ENCODE data around the gene PIGR. TPM values are rescaled to one million over a fixed set of nuclear protein-coding genes. Genes with fewer than 3 reads are reported as not detected.
A peak's percentile ranks its signal among the peaks of the same experiment; 100 is the strongest.

PIGR gene
- polyA plus RNA-seq, 2 of the 4 experiments (the other 2 are of a cell fraction): 0.01 TPM; not detected in 1

- Histone ChIP-seq H3K4me2 (peak overlapping the region; percentile 57), H3K4me3 (no peak overlapping the region), H3K9me3 (no peaks in the 10 kb centered on the region), H3K27ac (peak overlapping the region; percentile 67 to 74), H3K4me1 (peaks cover 64% of the 10 kb centered on the region)
- WGBS (ENCODE audit: missing lambda C conversion rate): 75% methylated on average over 3 of the region's 3 CpGs
- DNase-seq (ENCODE audit: low read depth in 1 of 2, low spot score in 1 of 2) (no peak), ATAC-seq (peak; percentile 25 to 26; a peak in 3 of 6 replicates), FAIRE-seq (no peak)
- CTCF ChIA-PET: interaction anchor here (0.9 to 8.9 kb wide), 7 partner anchors 10 to 269 kb away, joined by 3 to 67 read pairs (median 6); no protein-coding TSS in a partner anchor
- POLR2A ChIA-PET: no interaction called here
- no peak for TF ChIP-seq ZFP36 (IDR thresholded peaks at IDR 0.05; ENCODE audit: borderline replicate concordance, partially characterized antibody)
- TF ChIP-seq JUN (IDR thresholded peaks at IDR 0.05): no peak
- no peak for TF ChIP-seq HOXA7 (CRISPR knock-in tag; IDR thresholded peaks at IDR 0.05)
- TF ChIP-seq, protein P1, sequence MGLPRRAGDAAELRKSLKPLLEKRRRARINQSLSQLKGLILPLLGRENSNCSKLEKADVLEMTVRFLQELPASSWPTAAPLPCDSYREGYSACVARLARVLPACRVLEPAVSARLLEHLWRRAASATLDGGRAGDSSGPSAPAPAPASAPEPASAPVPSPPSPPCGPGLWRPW (IDR thresholded peaks at IDR 0.05): no peak
- TF ChIP-seq CHD2 (IDR thresholded peaks at IDR 0.05; ENCODE audit: low read length, partially characterized antibody): no peak
- TF ChIP-seq CHD4 (IDR thresholded peaks at IDR 0.05; ENCODE audit: borderline replicate concordance): no peak
- TF ChIP-seq EHMT2 (IDR thresholded peaks at IDR 0.05; ENCODE audit: low read depth): no peak
- TF ChIP-seq POLR2AphosphoS2 (conservative IDR thresholded peaks at IDR 0.05; ENCODE audit: low read length): no peak
- TF ChIP-seq RNF2 (IDR thresholded peaks at IDR 0.05; ENCODE audit: borderline replicate concordance, low read depth): no peak
- no peak for TF ChIP-seq RFX5 (IDR thresholded peaks at IDR 0.05)
- TF ChIP-seq ZSCAN20 (CRISPR knock-in tag; IDR thresholded peaks at IDR 0.05): no peak
Measured at GRCh38 chr1:206896261-206896660, 50.0 kb downstream of the PIGR start.

- FAIRE-seq: no peak
- Histone ChIP-seq H3K4me1 (peaks cover 68% of the 10 kb centered on the region), H3K4me3 (no peak overlapping the region), H3K4me2 (peak overlapping the region; percentile 57), H3K27ac (peak overlapping the region; percentile 67 to 74), H3K9me3 (no peaks in the 10 kb centered on the region)
- TF ChIP-seq, protein P2, sequence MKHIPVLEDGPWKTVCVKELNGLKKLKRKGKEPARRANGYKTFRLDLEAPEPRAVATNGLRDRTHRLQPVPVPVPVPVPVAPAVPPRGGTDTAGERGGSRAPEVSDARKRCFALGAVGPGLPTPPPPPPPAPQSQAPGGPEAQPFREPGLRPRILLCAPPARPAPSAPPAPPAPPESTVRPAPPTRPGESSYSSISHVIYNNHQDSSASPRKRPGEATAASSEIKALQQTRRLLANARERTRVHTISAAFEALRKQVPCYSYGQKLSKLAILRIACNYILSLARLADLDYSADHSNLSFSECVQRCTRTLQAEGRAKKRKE (CRISPR knock-in tag; IDR thresholded peaks at IDR 0.05; ENCODE audit: low read depth): no peak
- TF ChIP-seq, protein P3, sequence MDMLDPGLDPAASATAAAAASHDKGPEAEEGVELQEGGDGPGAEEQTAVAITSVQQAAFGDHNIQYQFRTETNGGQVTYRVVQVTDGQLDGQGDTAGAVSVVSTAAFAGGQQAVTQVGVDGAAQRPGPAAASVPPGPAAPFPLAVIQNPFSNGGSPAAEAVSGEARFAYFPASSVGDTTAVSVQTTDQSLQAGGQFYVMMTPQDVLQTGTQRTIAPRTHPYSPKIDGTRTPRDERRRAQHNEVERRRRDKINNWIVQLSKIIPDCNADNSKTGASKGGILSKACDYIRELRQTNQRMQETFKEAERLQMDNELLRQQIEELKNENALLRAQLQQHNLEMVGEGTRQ (IDR thresholded peaks at IDR 0.05): no peak
- TF ChIP-seq BHLHE40 (IDR thresholded peaks at IDR 0.05; ENCODE audit: low read depth, low read length) (no peak), JUN (IDR thresholded peaks at IDR 0.05) (peak in 1 of 2 experiments; percentile 45; a peak in 2 of 5 replicates), POLR2A (IDR thresholded peaks at IDR 0.05; ENCODE audit: low read length) (no peak), ZSCAN20 (CRISPR knock-in tag; IDR thresholded peaks at IDR 0.05) (peak; percentile 28; the same call in 1 of the 2 replicates), MYC (IDR thresholded peaks at IDR 0.05; ENCODE audit: borderline replicate concordance, low read length) (no peak), EP300 (IDR thresholded peaks at IDR 0.05) (peak; percentile 69 to 70; a peak in 4 of 5 replicates), MAX (IDR thresholded peaks at IDR 0.05) (no peak), KDM5A (IDR thresholded peaks at IDR 0.05) (no peak), JUNB (IDR thresholded peaks at IDR 0.05) (peak; percentile 38; the same call in 1 of the 2 replicates), SREBF2 (IDR thresholded peaks at IDR 0.05) (no peak), FOSL2 (IDR thresholded peaks at IDR 0.05) (no peak), FOSL2 (CRISPR knock-in tag; IDR thresholded peaks at IDR 0.05) (peak; percentile 65), GATA3 (IDR thresholded peaks at IDR 0.05; ENCODE audit: borderline replicate concordance) (peak; percentile 29; the same call in 1 of the 2 replicates)
- POLR2A ChIA-PET: no interaction called here
- CTCF ChIA-PET: interaction anchor here (0.8 to 8.9 kb wide), 8 partner anchors 10 to 269 kb away, joined by 3 to 67 read pairs (median 5); no protein-coding TSS in a partner anchor
- 4% methylated on average over 3 of the region's 3 CpGs for WGBS (ENCODE audit: missing lambda C conversion rate)
- DNase-seq (ENCODE audit: low read depth in 1 of 2, low spot score in 1 of 2): peak; percentile 23 to 88
- peak; percentile 82 to 87 for ATAC-seq
Measured at GRCh38 chr1:206895837-206896242, 50.4 kb downstream of the PIGR start.
